ENCODE measurements around the gene SDHD. TPM values are rescaled to one million over a fixed set of nuclear protein-coding genes. Genes with fewer than 3 reads are reported as not detected.

The SDHD gene
- total and polyA plus RNA-seq, 3 experiments from 2014 or later = 125 to 154 (median 133) TPM

GRCh38 chr11:112049777-112050176 lies 36.9 kb upstream of the SDHD start:
- peaks cover 20% of the 10 kb centered on the region for H3K36me3 ChIP-seq (ENCODE audit: insufficient read depth, low read length)
- Mint-ChIP-seq H3K4me1 (peaks cover 11 to 19% (median 13%) of the 10 kb centered on the region in 3 donors), H3K27me3 (no peaks in the 10 kb centered on the region)

GRCh38 chr11:112050721-112051120 lies 36.0 kb upstream of the SDHD start:
- Histone ChIP-seq H3K4me3 (ENCODE audit: low read length) (no peak overlapping the region), H3K9me3 (ENCODE audit: low read length) (no peaks in the 10 kb centered on the region), H3K27me3 (ENCODE audit: insufficient read depth, low read length, poor library complexity, severe bottlenecking) (no peaks in the 10 kb centered on the region), H3K4me1 (ENCODE audit: insufficient read depth, low read length) (no peaks in the 10 kb centered on the region), H3K36me3 (ENCODE audit: insufficient read depth, low read length) (peaks cover 15% of the 10 kb centered on the region), H3K27ac (ENCODE audit: low read depth, low read length) (no peak overlapping the region)
- CTCF ChIA-PET = no interaction called here
- peaks cover 11 to 19% (median 13%) of the 10 kb centered on the region in 3 donors for H3K4me1 Mint-ChIP-seq
- POLR2A ChIA-PET = no interaction called here
- no peaks in the 10 kb centered on the region for H3K27me3 Mint-ChIP-seq
- H3K36me3 Mint-ChIP-seq = peaks cover 30 to 81% (median 50%) of the 10 kb centered on the region in 3 donors
- no peak overlapping the region for H3K4me3 Mint-ChIP-seq
- H3K27ac Mint-ChIP-seq = no peak overlapping the region
- no peak for DNase-seq
- H3K9me3 Mint-ChIP-seq = no peaks in the 10 kb centered on the region

More at GRCh38 chr11:112049777-112050176, 36.9 kb upstream of the SDHD start:
- Histone ChIP-seq H3K27ac (ENCODE audit: low read depth, low read length) (no peak overlapping the region), H3K9me3 (ENCODE audit: low read length) (no peaks in the 10 kb centered on the region), H3K27me3 (ENCODE audit: insufficient read depth, low read length, poor library complexity, severe bottlenecking) (no peaks in the 10 kb centered on the region), H3K4me1 (ENCODE audit: insufficient read depth, low read length) (no peaks in the 10 kb centered on the region), H3K4me3 (ENCODE audit: low read length) (no peak overlapping the region)
- POLR2A ChIA-PET = no interaction called here
- CTCF ChIA-PET = no interaction called here
- Mint-ChIP-seq H3K4me3 (no peak overlapping the region), H3K36me3 (peaks cover 30 to 85% (median 48%) of the 10 kb centered on the region in 3 donors), H3K9me3 (no peaks in the 10 kb centered on the region), H3K27ac (peak overlapping the region in 1 of 8 donors; percentile 37)
- no peak for DNase-seq

GRCh38 chr11:112051768-112052167 lies 34.9 kb upstream of the SDHD start:
- no peaks in the 10 kb centered on the region for H3K4me1 ChIP-seq (ENCODE audit: insufficient read depth, low read length)
- CTCF ChIA-PET = no interaction called here
- H3K27ac ChIP-seq (ENCODE audit: low read depth, low read length) = no peak overlapping the region
- no peaks in the 10 kb centered on the region for H3K27me3 ChIP-seq (ENCODE audit: insufficient read depth, low read length, poor library complexity, severe bottlenecking)
- no peak for DNase-seq
- H3K9me3 ChIP-seq (ENCODE audit: low read length) = no peaks in the 10 kb centered on the region
- POLR2A ChIA-PET = interaction anchor here (0.6 kb wide), 1 partner anchor 416 kb away, joined by 3 read pairs; no protein-coding TSS in a partner anchor
- peaks cover 9 to 18% (median 13%) of the 10 kb centered on the region in 3 donors for H3K4me1 Mint-ChIP-seq
- no peaks in the 10 kb centered on the region for H3K9me3 Mint-ChIP-seq
- H3K27ac Mint-ChIP-seq = peak overlapping the region in 1 of 8 donors; percentile 55
- peaks cover 30 to 79% (median 49%) of the 10 kb centered on the region in 3 donors for H3K36me3 Mint-ChIP-seq
- H3K36me3 ChIP-seq (ENCODE audit: insufficient read depth, low read length) = peaks cover 15% of the 10 kb centered on the region
- no peak overlapping the region for H3K4me3 Mint-ChIP-seq
- H3K27me3 Mint-ChIP-seq = no peaks in the 10 kb centered on the region
- H3K4me3 ChIP-seq (ENCODE audit: low read length) = no peak overlapping the region

- Mint-ChIP-seq H3K27ac (peak overlapping the region in 3 of 8 donors; percentile 21 to 46 (median 42)), H3K9me3 (no peaks in the 10 kb centered on the region), H3K4me3 (no peak overlapping the region), H3K4me1 (peaks cover 2 to 7% (median 5%) of the 10 kb centered on the region in 3 donors), H3K36me3 (peaks cover 2 to 77% (median 28%) of the 10 kb centered on the region in 3 donors), H3K27me3 (no peaks in the 10 kb centered on the region)
- Histone ChIP-seq H3K27me3 (ENCODE audit: insufficient read depth, low read length, poor library complexity, severe bottlenecking) (no peaks in the 10 kb centered on the region), H3K36me3 (ENCODE audit: insufficient read depth, low read length) (peaks cover 19% of the 10 kb centered on the region), H3K4me1 (ENCODE audit: insufficient read depth, low read length) (no peaks in the 10 kb centered on the region), H3K27ac (ENCODE audit: low read depth, low read length) (no peak overlapping the region), H3K9me3 (ENCODE audit: low read length) (no peaks in the 10 kb centered on the region), H3K4me3 (ENCODE audit: low read length) (no peak overlapping the region)
- no peak for DNase-seq
- CTCF ChIA-PET = no interaction called here
- POLR2A ChIA-PET = no interaction called here
Observed at GRCh38 chr11:112057170-112057569, 29.5 kb upstream of the SDHD start.

GRCh38 chr11:112058103-112058502 lies 28.6 kb upstream of the SDHD start:
- Histone ChIP-seq H3K36me3 (ENCODE audit: insufficient read depth, low read length) (peaks cover 14% of the 10 kb centered on the region), H3K9me3 (ENCODE audit: low read length) (no peaks in the 10 kb centered on the region), H3K4me3 (ENCODE audit: low read length) (no peak overlapping the region), H3K27ac (ENCODE audit: low read depth, low read length) (no peak overlapping the region), H3K4me1 (ENCODE audit: insufficient read depth, low read length) (no peaks in the 10 kb centered on the region), H3K27me3 (ENCODE audit: insufficient read depth, low read length, poor library complexity, severe bottlenecking) (no peaks in the 10 kb centered on the region)
- Mint-ChIP-seq H3K4me3 (no peak overlapping the region), H3K36me3 (peaks cover 4 to 79% (median 28%) of the 10 kb centered on the region in 3 donors), H3K4me1 (peaks cover 2 to 7% (median 5%) of the 10 kb centered on the region in 3 donors), H3K27me3 (no peaks in the 10 kb centered on the region), H3K9me3 (no peaks in the 10 kb centered on the region), H3K27ac (no peak overlapping the region)
- DNase-seq = no peak
- CTCF ChIA-PET = no interaction called here
- POLR2A ChIA-PET = no interaction called here

GRCh38 chr11:112062923-112063322 lies 23.8 kb upstream of the SDHD start:
- Mint-ChIP-seq H3K27me3 (no peaks in the 10 kb centered on the region), H3K4me3 (no peak overlapping the region), H3K27ac (no peak overlapping the region), H3K9me3 (no peaks in the 10 kb centered on the region), H3K36me3 (peaks cover 4 to 45% (median 12%) of the 10 kb centered on the region in 3 donors), H3K4me1 (no peaks in the 10 kb centered on the region)
- Histone ChIP-seq H3K27ac (ENCODE audit: low read depth, low read length) (no peak overlapping the region), H3K4me3 (ENCODE audit: low read length) (no peak overlapping the region), H3K4me1 (ENCODE audit: insufficient read depth, low read length) (no peaks in the 10 kb centered on the region), H3K27me3 (ENCODE audit: insufficient read depth, low read length, poor library complexity, severe bottlenecking) (no peaks in the 10 kb centered on the region), H3K36me3 (ENCODE audit: insufficient read depth, low read length) (peaks cover 21% of the 10 kb centered on the region), H3K9me3 (ENCODE audit: low read length) (no peaks in the 10 kb centered on the region)
- no peak for DNase-seq
- POLR2A ChIA-PET = no interaction called here
- CTCF ChIA-PET = no interaction called here

- ChIA-PET CTCF (interaction anchor here (0.9 kb wide), 1 partner anchor 13 kb away, joined by 3 read pairs; the partner anchor contains the start of genes SDHD and TIMM8B), POLR2A (interaction anchor here (0.6 to 1.4 kb wide), 2 partner anchors 12 to 121 kb away, joined by 3 to 7 read pairs; partner anchors contain the start of genes SDHD and TIMM8B)
- DNase-seq = peak; percentile 61 to 91 (median 82)
- Mint-ChIP-seq H3K27ac (peak within 1 kb of the TSS; percentile 85 to 99 (median 94)), H3K4me3 (peak within 1 kb of the TSS; percentile 80 to 99 (median 95)), H3K27me3 (peaks cover 8 to 21% of the 10 kb centered on the region in 2 donors), H3K4me1 (peaks cover 33 to 39% (median 35%) of the 10 kb centered on the region in 3 donors), H3K36me3 (peaks cover 0 to 34% (median 11%) of the 10 kb centered on the region in 3 donors), H3K9me3 (no peaks in the 10 kb centered on the region)
- H3K4me3 ChIP-seq (ENCODE audit: low read length) = peak within 1 kb of the TSS; percentile 98
- peak within 1 kb of the TSS; percentile 89 for H3K27ac ChIP-seq (ENCODE audit: low read depth, low read length)
- peaks cover 14% of the 10 kb centered on the region for H3K4me1 ChIP-seq (ENCODE audit: insufficient read depth, low read length)
- H3K36me3 ChIP-seq (ENCODE audit: insufficient read depth, low read length) = peaks cover 4% of the 10 kb centered on the region
- no peaks in the 10 kb centered on the region for H3K9me3 ChIP-seq (ENCODE audit: low read length)
- no peaks in the 10 kb centered on the region for H3K27me3 ChIP-seq (ENCODE audit: insufficient read depth, low read length, poor library complexity, severe bottlenecking)
Observed at GRCh38 chr11:112073941-112074811, 12.5 kb upstream of the SDHD start, which contains the start of the genes NKAPD1 and PIH1D2. Gene NKAPD1 (plus strand): TSS chr11:112074299. CDS start chr11:112075575, 1,276 bp downstream. Gene PIH1D2 (minus strand): TSS chr11:112074017. CDS start chr11:112073174, 843 bp downstream.

GRCh38 chr11:112082729-112083128 lies 3.9 kb upstream of the SDHD start:
- Mint-ChIP-seq H3K27ac (peak overlapping the region in 6 of 8 donors; percentile 3 to 54 (median 47)), H3K9me3 (peaks cover 0 to 2% (median 0%) of the 10 kb centered on the region in 5 donors), H3K36me3 (peaks cover 5 to 82% (median 19%) of the 10 kb centered on the region in 3 donors), H3K27me3 (no peaks in the 10 kb centered on the region), H3K4me1 (peaks cover 29 to 44% (median 30%) of the 10 kb centered on the region in 3 donors), H3K4me3 (peak overlapping the region in 1 of 7 donors; percentile 3)
- DNase-seq = no peak
- no peaks in the 10 kb centered on the region for H3K9me3 ChIP-seq (ENCODE audit: low read length)
- H3K4me1 ChIP-seq (ENCODE audit: insufficient read depth, low read length) = peaks cover 16% of the 10 kb centered on the region
- POLR2A ChIA-PET = no interaction called here
- no peak overlapping the region for H3K4me3 ChIP-seq (ENCODE audit: low read length)
- peaks cover 30% of the 10 kb centered on the region for H3K36me3 ChIP-seq (ENCODE audit: insufficient read depth, low read length)
- H3K27me3 ChIP-seq (ENCODE audit: insufficient read depth, low read length, poor library complexity, severe bottlenecking) = no peaks in the 10 kb centered on the region
- no peak overlapping the region for H3K27ac ChIP-seq (ENCODE audit: low read depth, low read length)
- CTCF ChIA-PET = interaction anchor here (1.1 kb wide), 1 partner anchor 14 kb away, joined by 3 read pairs; no protein-coding TSS in a partner anchor

Data from CD8-positive, alpha-beta memory T cell (primary cell).